GM19351 (cell line): ENCODE data around the gene WNK2.

ENCODE experiments used
- ATAC-seq: cut with Tn5 transposase; IDR thresholded peaks from one replicate; pipeline ENCODE4 v1.9.1; 2021; ENCODE audit warnings: mild to moderate bottlenecking, moderate library complexity; ENCODE audit not compliant: unreplicated experiment

WNK2 gene

GRCh38 chr9:93263334-93264229, 79.6 kb downstream of the WNK2 start:
- ATAC-seq: no peak

GRCh38 chr9:93264338-93265125, 80.6 kb downstream of the WNK2 start:
- no peak for ATAC-seq

DNA sequence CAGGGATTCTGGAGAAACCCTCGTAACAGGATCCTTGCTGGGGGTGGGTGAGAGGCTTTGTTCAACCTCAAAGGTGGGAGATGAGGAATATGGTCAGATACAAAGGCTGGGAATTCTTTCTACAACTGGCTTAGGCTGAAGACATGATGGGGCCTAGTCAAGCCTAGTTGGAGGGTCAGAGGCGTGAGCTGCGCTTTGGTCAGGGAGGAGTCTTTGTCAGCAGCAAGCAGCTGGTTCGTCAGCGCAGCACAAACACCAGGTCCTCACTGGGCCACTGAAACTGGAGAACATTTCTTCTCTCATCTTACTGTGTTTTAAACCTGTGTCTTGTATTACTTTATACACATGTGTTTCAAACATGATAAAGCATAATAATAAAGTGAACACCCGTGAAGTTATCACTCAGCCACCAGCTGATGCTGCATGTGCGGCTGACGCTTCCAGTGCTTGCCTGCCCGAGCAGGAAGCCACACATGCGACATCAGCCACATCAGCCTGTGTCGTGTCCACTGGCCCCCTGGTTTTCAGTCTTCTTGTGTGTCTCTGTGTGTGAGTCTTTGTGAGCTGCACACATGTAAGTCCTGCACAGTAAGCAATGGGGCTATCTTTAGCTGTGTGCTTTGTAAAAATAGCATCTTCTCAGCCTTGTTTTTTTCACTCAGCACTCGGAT, 81.5 kb downstream of the WNK2 start:
- no peak for ATAC-seq

DNA sequence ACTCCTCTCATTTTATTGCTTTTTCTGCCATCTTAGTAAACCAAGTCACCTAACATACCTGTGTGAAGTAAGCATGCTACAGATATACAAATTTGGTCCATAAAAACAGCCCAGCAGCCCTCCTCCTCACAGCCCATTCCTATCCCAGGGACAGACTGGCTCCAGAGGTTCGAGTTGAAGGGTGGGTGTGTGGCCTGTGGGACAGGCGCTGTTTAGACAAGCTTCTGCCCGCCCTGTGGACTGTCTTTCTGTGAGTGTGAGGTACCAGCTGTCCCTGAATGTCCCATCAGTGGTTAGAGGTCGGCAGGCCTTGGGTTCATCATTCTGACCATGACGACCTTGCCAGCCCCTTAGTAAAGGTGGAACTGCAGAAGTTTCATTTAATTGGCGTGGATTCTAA, 82.0 kb downstream of the WNK2 start:
- ATAC-seq: no peak

GRCh38 chr9:93266521-93267001, 82.6 kb downstream of the WNK2 start:
- ATAC-seq: no peak

DNA sequence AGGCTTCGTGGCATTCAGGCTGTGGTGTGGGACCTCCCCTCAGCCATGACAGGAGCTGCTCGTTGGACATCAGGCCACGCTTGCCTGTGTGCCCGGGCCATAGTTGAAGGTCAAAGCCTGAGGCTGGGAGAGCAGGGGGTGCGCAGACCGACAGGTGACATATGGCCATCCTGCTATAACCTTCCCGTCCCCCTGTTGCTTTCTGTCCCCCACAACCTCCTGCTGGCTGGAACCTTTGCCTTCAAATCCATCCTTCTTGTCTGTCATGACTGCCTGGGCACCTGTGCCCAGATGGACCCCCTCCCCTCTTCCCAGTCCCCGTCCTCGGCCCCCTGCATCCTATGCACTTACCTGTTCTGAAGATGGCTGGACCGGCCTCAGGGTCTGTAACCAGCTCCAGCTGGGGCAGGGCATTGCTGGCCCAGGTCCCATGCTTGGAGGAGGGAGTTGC, 83.2 kb downstream of the WNK2 start:
- no peak for ATAC-seq

DNA sequence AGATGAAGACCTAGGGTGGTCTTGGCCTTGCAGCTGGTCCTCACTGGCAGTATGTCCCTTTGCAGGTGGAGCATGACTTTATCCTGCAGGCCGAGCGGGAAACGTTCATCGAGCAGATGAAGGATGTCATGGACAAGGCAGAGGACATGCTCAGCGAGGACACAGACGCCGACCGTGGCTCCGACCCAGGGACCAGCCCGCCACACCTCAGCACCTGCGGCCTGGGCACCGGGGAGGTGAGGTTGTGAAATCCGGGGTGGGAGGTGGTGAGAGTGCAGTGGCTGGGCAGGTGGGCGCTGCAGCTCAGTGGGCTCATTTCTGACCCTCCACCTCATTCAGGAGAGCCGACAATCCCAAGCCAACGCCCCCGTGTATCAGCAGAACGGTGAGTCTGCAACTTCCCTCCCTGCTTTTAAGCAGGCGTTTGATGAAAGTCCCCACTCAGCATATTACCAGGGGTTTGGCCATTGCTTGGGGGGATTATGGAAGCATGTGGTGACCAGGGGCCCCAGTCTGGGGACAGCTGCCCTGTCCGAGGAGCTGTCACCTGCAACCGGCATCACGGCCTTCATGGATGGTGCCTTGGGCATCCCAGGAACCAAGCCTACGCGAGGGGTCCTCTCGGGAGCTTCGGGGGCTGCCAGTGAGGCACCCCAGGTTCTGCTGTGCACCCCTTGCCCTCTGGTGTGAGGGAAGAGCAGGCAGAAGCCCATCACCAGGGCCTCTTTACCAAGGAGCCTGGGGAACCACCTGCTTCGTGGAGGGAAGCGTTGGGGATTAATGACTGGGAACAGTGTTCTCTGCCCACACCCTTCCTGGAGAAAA, 84.0 kb downstream of the WNK2 start:
- no peak for ATAC-seq

DNA sequence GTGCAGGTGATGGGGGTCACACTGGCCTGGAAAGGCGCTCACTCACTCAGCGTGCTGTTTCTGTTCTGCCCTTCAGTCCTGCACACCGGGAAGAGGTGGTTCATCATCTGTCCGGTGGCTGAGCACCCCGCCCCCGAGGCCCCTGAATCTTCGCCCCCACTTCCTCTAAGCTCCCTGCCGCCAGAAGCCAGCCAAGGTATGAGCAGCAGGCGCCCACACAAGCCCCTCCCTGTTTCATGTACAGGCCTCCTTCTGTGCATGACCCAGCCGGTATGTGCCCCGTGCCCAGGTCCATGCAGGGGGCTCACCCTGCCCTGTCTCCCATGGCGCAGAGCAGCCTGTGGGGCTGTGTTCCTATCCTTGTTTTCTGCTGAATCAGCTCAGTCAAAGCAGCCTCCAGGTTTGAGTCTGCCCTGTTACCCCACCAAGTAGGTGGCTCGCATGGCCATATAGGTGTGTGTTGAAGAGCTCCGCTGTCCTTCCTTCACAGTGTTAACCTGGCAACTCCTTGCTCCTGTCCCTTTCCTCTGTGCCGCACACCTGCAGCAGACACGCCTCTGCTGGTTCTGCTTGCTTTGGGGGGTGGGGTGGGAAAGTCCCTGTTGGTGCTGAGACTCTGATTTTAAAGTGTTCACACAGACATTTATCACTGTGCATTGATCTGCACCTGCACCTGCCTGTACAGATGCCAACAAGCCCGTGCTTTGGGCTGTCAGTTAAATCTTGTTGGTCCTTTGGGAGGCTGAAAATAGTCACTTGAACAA, 84.8 kb downstream of the WNK2 start:
- ATAC-seq: peak; percentile 62

- ATAC-seq: no peak
Observed at GRCh38 chr9:93270976-93271375, 87.0 kb downstream of the WNK2 start.

- ATAC-seq: no peak
Observed at GRCh38 chr9:93276973-93277372, 93.0 kb downstream of the WNK2 start.

DNA sequence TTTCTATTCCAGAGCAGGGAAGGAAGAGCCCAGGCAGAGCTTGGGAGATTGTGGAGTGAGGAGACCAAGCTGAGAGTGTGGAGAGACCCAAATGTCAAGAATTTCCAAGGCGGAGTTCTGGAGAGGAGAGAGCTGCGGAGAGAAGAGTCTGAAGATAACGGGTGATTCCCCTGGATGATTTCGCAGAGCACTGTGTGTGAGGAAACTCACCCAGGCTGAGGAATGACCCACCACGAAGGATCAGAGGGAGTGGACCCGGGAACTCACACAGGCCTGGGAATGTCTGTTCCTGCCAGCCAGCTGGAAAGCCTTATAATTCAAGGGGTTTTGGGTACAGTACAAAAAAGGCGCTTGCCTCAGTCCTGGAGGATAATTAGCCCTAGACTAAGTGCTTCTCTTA, 94.2 kb downstream of the WNK2 start:
- no peak for ATAC-seq

DNA sequence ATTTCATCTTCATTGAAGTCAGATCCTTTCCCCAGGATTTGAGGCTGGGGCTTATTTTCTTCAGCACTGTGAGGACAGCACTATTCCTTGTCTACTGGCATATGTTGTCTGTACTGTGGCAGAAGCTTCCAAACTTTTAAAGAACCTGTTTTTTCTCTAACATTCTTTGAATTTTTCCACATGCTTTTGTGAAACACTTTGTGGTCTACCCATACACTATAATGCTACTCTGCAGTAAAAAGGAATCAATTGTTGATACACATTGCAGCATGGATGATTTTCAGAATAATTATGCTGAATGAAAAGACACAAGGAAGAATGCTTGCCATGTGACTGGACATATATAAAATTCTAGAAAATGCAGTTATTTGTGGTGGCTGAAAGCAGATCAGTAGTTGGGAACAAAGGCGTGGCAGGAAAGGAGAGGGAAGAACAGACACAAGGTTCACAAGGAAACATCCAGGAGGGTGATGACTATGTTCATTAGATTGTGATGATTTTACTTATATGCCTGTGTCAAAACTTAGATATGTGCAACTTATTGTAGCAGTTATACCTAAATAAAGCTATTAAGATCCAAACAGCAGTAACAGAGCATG, 96.8 kb downstream of the WNK2 start:
- ATAC-seq: no peak

DNA sequence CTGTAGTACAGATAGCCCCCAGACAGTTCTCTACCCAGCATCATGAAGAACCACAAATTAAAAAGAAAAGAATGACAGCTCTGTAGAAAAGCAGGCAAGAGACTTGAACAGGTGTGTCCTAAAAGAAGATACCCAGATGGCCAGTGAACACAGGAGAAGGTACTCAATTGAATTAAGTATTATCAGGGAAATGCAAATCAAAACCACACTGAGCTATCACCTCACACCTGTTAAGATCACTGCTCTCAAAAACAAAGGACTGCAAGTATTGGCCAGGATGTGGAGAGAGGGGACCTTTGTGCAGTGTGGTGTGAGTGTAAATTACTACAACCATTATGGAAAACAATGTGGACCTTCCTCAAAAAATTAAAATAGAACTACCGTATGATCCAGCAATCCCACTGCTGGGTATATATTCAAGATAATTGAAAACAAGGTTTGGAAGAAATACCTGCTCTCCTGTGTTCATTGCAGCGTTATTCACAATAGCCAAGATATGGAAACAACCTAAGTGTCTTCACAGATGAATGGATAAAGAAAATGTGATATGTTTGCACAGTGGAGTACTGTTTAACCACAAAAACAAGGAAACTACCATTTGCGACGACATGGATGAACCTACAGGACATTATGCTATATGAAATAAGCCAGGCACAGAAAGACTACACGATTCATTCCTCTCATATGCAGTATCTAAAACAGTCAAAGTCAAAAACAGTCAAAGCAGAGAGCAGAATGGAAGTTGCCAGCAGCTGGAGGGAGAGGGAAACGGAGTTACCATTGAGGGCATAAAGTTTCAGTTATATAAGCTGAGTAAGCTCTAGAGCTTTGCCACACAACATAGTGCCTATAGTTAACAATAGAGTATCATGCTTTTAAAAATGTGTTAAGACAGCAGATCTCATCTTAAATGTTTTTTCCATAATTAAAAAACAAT, 102.6 kb downstream of the WNK2 start:
- ATAC-seq: no peak

DNA sequence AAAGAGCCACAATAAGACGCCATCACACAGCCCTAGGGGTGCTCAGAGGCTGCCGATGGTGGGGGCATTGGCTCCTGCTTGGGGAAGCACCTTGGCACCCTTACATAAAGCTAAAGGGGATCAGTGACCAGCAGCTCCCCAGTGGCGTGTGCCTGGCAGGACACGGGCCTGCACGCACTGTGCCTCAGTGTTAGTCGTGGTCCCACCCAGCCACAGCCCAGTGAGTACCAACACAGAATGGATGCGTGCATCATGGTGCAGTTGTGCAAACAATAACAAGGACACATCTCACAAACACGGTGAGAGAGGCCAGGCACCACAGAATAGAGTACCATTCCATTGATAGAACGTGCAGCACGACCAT, 103.2 kb downstream of the WNK2 start:
- ATAC-seq: no peak

DNA sequence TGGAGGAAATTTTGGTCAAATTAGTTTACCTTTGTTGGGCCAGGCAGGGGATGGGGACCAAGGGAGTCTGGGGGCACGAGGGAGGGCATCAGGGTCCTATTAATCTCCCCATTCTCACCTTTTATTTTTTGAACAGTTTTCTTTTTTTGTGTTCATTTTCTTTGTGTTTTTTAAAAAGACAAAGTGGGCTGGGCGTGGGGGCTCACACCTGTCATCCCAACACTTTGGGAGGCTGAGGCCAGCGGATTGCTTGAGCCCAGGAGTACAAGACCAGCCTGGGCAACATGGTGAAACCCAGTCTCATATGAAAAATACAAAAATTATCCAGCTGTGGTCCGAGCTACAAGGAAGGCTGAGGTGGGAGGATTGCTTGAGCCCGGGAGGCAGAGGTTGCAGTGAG, 103.7 kb downstream of the WNK2 start:
- ATAC-seq: no peak

- no peak for ATAC-seq
Observed at GRCh38 chr9:93288341-93288740, 104.4 kb downstream of the WNK2 start.

DNA sequence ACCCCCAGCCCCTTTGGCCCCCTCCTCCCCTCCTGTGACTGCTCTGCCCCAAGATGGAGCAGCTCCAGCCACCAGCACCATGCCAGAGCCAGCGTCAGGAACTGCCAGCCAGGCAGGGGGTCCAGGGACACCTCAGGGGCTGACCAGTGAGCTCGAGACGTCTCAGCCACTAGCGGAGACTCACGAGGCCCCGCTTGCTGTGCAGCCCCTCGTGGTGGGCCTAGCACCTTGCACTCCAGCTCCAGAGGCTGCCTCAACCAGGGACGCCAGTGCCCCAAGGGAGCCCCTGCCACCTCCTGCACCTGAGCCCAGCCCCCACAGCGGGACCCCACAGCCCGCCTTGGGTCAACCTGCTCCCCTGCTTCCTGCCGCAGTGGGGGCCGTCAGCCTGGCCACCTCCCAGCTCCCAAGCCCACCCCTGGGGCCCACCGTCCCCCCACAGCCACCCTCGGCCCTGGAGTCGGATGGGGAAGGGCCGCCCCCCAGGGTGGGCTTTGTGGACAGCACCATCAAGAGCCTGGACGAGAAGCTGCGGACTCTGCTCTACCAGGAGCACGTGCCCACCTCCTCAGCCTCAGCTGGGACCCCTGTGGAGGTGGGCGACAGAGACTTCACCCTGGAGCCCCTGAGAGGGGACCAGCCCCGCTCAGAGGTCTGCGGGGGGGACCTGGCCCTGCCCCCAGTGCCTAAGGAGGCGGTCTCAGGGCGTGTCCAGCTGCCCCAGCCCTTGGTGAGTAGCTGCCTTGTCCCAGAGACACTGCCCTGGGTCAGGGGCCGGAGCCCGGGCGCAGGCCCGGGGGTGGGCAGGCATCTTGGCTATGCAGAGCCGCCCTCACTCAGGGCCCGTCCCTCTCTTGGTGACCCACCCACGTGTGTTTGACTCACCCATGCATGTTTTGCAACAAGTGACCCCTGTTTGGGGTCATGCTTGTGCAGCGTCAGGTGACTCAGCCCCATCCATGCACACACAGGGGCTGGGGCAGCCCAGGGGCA, 105.2 kb downstream of the WNK2 start:
- ATAC-seq: no peak
